Panc1 (cell line): Measurements from ENCODE around the gene DENND2A.

Experiments
- POLR2AphosphoS5 ChIP-seq: IDR thresholded peaks from 2 replicates; pipeline ENCODE4 v1.6.1; 2012; ENCODE audit warnings: mild to moderate bottlenecking, low read depth, low read length, moderate library complexity
- SIN3A ChIP-seq: IDR thresholded peaks from 2 replicates; pipeline ENCODE4 v1.6.1; 2012; ENCODE audit warnings: low read depth, mild to moderate bottlenecking, low read length, moderate library complexity, borderline replicate concordance; ENCODE audit not compliant: insufficient read depth
- TCF7L2 ChIP-seq: IDR thresholded peaks from 2 replicates; pipeline ENCODE4 v1.6.1; 2011; ENCODE audit warnings: mild to moderate bottlenecking, low read depth, low read length, inconsistent platforms
- TF ChIP-seq, protein P1 (sequence below): fragments of 450-650 bp; IDR thresholded peaks from 2 replicates; pipeline ENCODE4 v1.5.1; 2017; ENCODE audit warnings: mild to moderate bottlenecking
- TF ChIP-seq, protein P2 (sequence below), 2 experiments: IDR thresholded peaks; 2 replicates each; pipeline ENCODE4 v1.6.1; 2011 to 2012; ENCODE audit warnings: low read depth in 2 of 2, control low read depth in 1 of 2, low read length in 1 of 2, mild to moderate bottlenecking in 1 of 2, moderate library complexity in 1 of 2; ENCODE audit not compliant: insufficient read depth in 1 of 2

DNA sequence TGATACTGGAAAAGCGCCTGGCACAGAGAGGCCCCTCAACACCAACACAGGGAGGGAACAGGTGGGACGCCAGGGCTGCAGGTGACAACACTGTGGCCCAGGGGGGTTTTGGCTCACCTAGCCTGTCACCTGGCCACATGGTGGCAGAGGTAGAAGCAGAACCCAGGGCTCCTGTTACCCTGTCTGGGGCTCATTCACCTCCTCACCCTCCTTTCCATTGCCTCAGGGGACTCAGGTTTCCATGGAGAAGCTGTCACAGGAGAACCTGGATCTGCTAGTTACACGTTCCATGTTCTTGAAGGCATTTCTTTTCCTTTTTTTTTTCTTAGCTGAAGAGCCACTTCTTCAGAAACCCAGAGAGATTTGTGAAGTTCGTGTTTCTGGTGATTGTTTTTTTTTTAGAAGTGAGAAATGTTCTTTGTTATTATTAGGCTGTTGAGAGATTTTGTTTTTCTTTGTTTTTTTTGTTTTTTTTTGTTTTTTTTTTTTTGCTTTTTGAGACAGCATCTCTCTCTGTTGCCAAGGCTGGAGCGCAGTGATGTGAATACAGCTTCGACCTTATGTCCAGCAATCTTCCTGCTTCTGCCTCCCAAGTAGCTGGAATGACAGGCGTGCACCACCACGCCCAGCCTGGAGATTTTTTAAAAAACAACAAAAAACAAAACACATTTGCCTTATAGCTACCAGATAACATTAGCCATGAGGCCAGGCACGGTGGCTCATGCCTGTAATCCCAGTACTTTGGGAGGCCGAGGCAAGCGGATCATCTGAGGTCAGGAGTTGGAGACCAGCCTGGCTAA lies 16.0 kb downstream of the DENND2A start:
- TF ChIP-seq, protein P1, sequence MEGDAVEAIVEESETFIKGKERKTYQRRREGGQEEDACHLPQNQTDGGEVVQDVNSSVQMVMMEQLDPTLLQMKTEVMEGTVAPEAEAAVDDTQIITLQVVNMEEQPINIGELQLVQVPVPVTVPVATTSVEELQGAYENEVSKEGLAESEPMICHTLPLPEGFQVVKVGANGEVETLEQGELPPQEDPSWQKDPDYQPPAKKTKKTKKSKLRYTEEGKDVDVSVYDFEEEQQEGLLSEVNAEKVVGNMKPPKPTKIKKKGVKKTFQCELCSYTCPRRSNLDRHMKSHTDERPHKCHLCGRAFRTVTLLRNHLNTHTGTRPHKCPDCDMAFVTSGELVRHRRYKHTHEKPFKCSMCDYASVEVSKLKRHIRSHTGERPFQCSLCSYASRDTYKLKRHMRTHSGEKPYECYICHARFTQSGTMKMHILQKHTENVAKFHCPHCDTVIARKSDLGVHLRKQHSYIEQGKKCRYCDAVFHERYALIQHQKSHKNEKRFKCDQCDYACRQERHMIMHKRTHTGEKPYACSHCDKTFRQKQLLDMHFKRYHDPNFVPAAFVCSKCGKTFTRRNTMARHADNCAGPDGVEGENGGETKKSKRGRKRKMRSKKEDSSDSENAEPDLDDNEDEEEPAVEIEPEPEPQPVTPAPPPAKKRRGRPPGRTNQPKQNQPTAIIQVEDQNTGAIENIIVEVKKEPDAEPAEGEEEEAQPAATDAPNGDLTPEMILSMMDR: no peak
- no peak for TF ChIP-seq POLR2AphosphoS5
- no peak for TF ChIP-seq TCF7L2
- no peak for TF ChIP-seq SIN3A
- TF ChIP-seq, protein P2, sequence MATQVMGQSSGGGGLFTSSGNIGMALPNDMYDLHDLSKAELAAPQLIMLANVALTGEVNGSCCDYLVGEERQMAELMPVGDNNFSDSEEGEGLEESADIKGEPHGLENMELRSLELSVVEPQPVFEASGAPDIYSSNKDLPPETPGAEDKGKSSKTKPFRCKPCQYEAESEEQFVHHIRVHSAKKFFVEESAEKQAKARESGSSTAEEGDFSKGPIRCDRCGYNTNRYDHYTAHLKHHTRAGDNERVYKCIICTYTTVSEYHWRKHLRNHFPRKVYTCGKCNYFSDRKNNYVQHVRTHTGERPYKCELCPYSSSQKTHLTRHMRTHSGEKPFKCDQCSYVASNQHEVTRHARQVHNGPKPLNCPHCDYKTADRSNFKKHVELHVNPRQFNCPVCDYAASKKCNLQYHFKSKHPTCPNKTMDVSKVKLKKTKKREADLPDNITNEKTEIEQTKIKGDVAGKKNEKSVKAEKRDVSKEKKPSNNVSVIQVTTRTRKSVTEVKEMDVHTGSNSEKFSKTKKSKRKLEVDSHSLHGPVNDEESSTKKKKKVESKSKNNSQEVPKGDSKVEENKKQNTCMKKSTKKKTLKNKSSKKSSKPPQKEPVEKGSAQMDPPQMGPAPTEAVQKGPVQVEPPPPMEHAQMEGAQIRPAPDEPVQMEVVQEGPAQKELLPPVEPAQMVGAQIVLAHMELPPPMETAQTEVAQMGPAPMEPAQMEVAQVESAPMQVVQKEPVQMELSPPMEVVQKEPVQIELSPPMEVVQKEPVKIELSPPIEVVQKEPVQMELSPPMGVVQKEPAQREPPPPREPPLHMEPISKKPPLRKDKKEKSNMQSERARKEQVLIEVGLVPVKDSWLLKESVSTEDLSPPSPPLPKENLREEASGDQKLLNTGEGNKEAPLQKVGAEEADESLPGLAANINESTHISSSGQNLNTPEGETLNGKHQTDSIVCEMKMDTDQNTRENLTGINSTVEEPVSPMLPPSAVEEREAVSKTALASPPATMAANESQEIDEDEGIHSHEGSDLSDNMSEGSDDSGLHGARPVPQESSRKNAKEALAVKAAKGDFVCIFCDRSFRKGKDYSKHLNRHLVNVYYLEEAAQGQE (IDR thresholded peaks at IDR 0.05; ENCODE audit: insufficient read depth in 1 of 2, low read depth in 2 of 2, low read length in 1 of 2): no peak
